H1 (cell line): ENCODE data around the gene TMEM225B. TPM values are rescaled to one million over a fixed set of nuclear protein-coding genes. Genes with fewer than 3 reads are reported as not detected.

Experiments used
- ASH2L ChIP-seq: fragments of 200-600, 300-600 bp; sonication (generic); IDR thresholded peaks from one replicate; pipeline ENCODE4 v1.7.1; 2017; ENCODE audit warnings: low read length
- BCL11A ChIP-seq, 2 experiments: IDR thresholded peaks; one replicate each; pipeline ENCODE4 v1.6.1; 2011; ENCODE audit warnings: low read depth in 2 of 2, low read length in 2 of 2, mild to moderate bottlenecking in 2 of 2
- GABPA ChIP-seq: IDR thresholded peaks from 2 replicates; pipeline ENCODE4 v1.6.1; 2011; ENCODE audit warnings: mild to moderate bottlenecking, low read length, moderate library complexity, borderline replicate concordance; ENCODE audit not compliant: insufficient read depth
- JUN ChIP-seq: IDR thresholded peaks from 2 replicates; pipeline ENCODE4 v1.6.1; 2011; ENCODE audit warnings: low read depth, mild to moderate bottlenecking, improper control_type of control experiment, low read length
- NRF1 ChIP-seq: IDR thresholded peaks from 2 replicates; pipeline ENCODE4 v1.6.1; 2011; ENCODE audit warnings: mild to moderate bottlenecking, low read depth, low read length, improper control_type of control experiment
- YY1 ChIP-seq: IDR thresholded peaks from 2 replicates; pipeline ENCODE4 v1.6.1; 2011; ENCODE audit warnings: low read depth, mild to moderate bottlenecking, low read length
- polyA plus RNA-seq, 7 experiments: library from polyadenylated mRNA; depleted of rRNA in 3 of 7; stranded (reverse) in 5 of 7; unstranded in 2 of 7; fragments of >200 nt in 5 of 7; fragments of 200-250 nt in 2 of 7; gene quantifications; 1 replicate in 5 of 7; 2 replicates in 1 of 7; 4 replicates in 1 of 7; pipeline versions ENCODE4 v1.2.1 to v1.2.3, GENCODE V29; 2011 to 2013; ENCODE audit warnings: missing spikeins in 2 of 7, mixed read lengths in 2 of 7
- total RNA-seq: library from RNA; stranded (reverse); fragmentation: NEBNext Ultra II Directional; extraction: Animal tissue kit (Norgen Biotek cat#: 25700); gene quantifications from 2 replicates; pipeline ENCODE4 v1.2.1, GENCODE V29; 2021
- TF ChIP-seq, protein P1 (sequence below): fragments of 300-600 bp; sonication (generic); IDR thresholded peaks from 2 replicates; pipeline ENCODE4 v1.7.1; 2012; ENCODE audit warnings: low read length, moderate library complexity, mild to moderate bottlenecking, inconsistent platforms; ENCODE audit not compliant: insufficient replicate concordance
- TF ChIP-seq, protein P2 (sequence below): IDR thresholded peaks from 2 replicates; pipeline ENCODE4 v1.6.1; 2011; ENCODE audit warnings: low read length, improper control_type of control experiment

Gene TMEM225B
- total and polyA plus RNA-seq, 2 of the 8 experiments (the other 6 are each of a cell fraction or from before 2014, with no cell fraction given): 0.68 TPM; not detected in 1

- TF ChIP-seq, protein P1, sequence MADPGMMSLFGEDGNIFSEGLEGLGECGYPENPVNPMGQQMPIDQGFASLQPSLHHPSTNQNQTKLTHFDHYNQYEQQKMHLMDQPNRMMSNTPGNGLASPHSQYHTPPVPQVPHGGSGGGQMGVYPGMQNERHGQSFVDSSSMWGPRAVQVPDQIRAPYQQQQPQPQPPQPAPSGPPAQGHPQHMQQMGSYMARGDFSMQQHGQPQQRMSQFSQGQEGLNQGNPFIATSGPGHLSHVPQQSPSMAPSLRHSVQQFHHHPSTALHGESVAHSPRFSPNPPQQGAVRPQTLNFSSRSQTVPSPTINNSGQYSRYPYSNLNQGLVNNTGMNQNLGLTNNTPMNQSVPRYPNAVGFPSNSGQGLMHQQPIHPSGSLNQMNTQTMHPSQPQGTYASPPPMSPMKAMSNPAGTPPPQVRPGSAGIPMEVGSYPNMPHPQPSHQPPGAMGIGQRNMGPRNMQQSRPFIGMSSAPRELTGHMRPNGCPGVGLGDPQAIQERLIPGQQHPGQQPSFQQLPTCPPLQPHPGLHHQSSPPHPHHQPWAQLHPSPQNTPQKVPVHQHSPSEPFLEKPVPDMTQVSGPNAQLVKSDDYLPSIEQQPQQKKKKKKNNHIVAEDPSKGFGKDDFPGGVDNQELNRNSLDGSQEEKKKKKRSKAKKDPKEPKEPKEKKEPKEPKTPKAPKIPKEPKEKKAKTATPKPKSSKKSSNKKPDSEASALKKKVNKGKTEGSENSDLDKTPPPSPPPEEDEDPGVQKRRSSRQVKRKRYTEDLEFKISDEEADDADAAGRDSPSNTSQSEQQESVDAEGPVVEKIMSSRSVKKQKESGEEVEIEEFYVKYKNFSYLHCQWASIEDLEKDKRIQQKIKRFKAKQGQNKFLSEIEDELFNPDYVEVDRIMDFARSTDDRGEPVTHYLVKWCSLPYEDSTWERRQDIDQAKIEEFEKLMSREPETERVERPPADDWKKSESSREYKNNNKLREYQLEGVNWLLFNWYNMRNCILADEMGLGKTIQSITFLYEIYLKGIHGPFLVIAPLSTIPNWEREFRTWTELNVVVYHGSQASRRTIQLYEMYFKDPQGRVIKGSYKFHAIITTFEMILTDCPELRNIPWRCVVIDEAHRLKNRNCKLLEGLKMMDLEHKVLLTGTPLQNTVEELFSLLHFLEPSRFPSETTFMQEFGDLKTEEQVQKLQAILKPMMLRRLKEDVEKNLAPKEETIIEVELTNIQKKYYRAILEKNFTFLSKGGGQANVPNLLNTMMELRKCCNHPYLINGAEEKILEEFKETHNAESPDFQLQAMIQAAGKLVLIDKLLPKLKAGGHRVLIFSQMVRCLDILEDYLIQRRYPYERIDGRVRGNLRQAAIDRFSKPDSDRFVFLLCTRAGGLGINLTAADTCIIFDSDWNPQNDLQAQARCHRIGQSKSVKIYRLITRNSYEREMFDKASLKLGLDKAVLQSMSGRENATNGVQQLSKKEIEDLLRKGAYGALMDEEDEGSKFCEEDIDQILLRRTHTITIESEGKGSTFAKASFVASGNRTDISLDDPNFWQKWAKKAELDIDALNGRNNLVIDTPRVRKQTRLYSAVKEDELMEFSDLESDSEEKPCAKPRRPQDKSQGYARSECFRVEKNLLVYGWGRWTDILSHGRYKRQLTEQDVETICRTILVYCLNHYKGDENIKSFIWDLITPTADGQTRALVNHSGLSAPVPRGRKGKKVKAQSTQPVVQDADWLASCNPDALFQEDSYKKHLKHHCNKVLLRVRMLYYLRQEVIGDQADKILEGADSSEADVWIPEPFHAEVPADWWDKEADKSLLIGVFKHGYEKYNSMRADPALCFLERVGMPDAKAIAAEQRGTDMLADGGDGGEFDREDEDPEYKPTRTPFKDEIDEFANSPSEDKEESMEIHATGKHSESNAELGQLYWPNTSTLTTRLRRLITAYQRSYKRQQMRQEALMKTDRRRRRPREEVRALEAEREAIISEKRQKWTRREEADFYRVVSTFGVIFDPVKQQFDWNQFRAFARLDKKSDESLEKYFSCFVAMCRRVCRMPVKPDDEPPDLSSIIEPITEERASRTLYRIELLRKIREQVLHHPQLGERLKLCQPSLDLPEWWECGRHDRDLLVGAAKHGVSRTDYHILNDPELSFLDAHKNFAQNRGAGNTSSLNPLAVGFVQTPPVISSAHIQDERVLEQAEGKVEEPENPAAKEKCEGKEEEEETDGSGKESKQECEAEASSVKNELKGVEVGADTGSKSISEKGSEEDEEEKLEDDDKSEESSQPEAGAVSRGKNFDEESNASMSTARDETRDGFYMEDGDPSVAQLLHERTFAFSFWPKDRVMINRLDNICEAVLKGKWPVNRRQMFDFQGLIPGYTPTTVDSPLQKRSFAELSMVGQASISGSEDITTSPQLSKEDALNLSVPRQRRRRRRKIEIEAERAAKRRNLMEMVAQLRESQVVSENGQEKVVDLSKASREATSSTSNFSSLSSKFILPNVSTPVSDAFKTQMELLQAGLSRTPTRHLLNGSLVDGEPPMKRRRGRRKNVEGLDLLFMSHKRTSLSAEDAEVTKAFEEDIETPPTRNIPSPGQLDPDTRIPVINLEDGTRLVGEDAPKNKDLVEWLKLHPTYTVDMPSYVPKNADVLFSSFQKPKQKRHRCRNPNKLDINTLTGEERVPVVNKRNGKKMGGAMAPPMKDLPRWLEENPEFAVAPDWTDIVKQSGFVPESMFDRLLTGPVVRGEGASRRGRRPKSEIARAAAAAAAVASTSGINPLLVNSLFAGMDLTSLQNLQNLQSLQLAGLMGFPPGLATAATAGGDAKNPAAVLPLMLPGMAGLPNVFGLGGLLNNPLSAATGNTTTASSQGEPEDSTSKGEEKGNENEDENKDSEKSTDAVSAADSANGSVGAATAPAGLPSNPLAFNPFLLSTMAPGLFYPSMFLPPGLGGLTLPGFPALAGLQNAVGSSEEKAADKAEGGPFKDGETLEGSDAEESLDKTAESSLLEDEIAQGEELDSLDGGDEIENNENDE: no peak
- TF ChIP-seq, protein P2, sequence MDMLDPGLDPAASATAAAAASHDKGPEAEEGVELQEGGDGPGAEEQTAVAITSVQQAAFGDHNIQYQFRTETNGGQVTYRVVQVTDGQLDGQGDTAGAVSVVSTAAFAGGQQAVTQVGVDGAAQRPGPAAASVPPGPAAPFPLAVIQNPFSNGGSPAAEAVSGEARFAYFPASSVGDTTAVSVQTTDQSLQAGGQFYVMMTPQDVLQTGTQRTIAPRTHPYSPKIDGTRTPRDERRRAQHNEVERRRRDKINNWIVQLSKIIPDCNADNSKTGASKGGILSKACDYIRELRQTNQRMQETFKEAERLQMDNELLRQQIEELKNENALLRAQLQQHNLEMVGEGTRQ: no peak; the same call in 1 of the 2 replicates
- no peak for TF ChIP-seq NRF1
- peak; percentile 91 for TF ChIP-seq ASH2L
- TF ChIP-seq GABPA: peak; percentile 97
- 0 out of 2 replicates have a peak, but pooled peaks have one; percentile 5 for TF ChIP-seq JUN
- no peak for TF ChIP-seq YY1
- TF ChIP-seq BCL11A (IDR thresholded peaks at IDR 0.05; ENCODE audit: low read depth in 2 of 2, low read length in 2 of 2): no peak
These were observed 18.5 kb downstream of the TMEM225B start, which contains the start of gene ZSCAN25 (continued) for GRCh38 chr7:99616359-99617191.
